Endothelial cell of umbilical vein (primary cell): ENCODE measurements around the gene TNS4. TPM values are rescaled to one million over a fixed set of nuclear protein-coding genes. Genes with fewer than 3 reads are reported as not detected.

Experiments used
- BruUV-seq: library from RNA; stranded (reverse); fragments of 400-500 nt; replicated peaks from 2 replicates; lab custom pipeline; 2021; lab: Mats Ljungman, UMichigan
- CTCF ChIA-PET: fragments of 300-600, 350-600 bp; sonication (Branson Sonifier 250); formaldehyde crosslinking; loops from one replicate; lab custom pipeline; 2021; ENCODE audit warnings: antibody characterized with exemption, inconsistent platforms; lab: Charles Lee
- POLR2A ChIA-PET: fragments of 300-600, 350-600 bp; sonication (Branson Sonifier 250); formaldehyde crosslinking; loops from one replicate; lab custom pipeline; 2021; ENCODE audit warnings: antibody characterized with exemption, inconsistent platforms; lab: Charles Lee
- DNase-seq: peaks from one replicate; pipeline ENCODE4 v3.0.0-alpha.2; 2011; ENCODE audit warnings: low read depth, low spot score
- FAIRE-seq: peaks from 2 replicates; lab custom pipeline; 2011; peaks lifted over from hg19 to GRCh38; lab: Jason Lieb, UNC
- H2AFZ ChIP-seq: 2 replicates; pipeline ENCODE4 v1.6.0; 2012; ENCODE audit warnings: low read depth, low read length, control low read depth, inconsistent platforms
- H3K27ac ChIP-seq: 2 replicates; pipeline ENCODE4 v1.5.1; 2011; ENCODE audit warnings: low read depth, mild to moderate bottlenecking, control low read depth, low read length, moderate library complexity; ENCODE audit not compliant: insufficient read depth
- H3K27me3 ChIP-seq, 2 experiments: 2 replicates each; pipeline versions ENCODE4 v1.6.0 to v1.6.1; 2011; ENCODE audit warnings: low read length in 2 of 2, mixed read lengths in 1 of 2; ENCODE audit not compliant: control insufficient read depth in 2 of 2, insufficient read depth in 2 of 2
- H3K36me3 ChIP-seq, 2 experiments: 2 replicates in 1 of 2; 3 replicates in 1 of 2; pipeline ENCODE4 v1.5.1; 2011; ENCODE audit warnings: low read length in 2 of 2, mild to moderate bottlenecking in 1 of 2, moderate library complexity in 1 of 2; ENCODE audit not compliant: control insufficient read depth in 2 of 2, insufficient read depth in 2 of 2; ENCODE audit errors: extremely low read depth in 1 of 2
- H3K4me1 ChIP-seq: 3 replicates; pipeline ENCODE4 v1.5.1; 2011; ENCODE audit warnings: mild to moderate bottlenecking, low read length; ENCODE audit not compliant: control insufficient read depth, insufficient read depth; ENCODE audit errors: extremely low read depth
- H3K4me2 ChIP-seq: 2 replicates; pipeline ENCODE4 v1.6.1; 2011; ENCODE audit warnings: low read length, control low read depth, mixed read lengths; ENCODE audit not compliant: insufficient read depth
- H3K4me3 ChIP-seq, 3 experiments: fragments of 200-600 bp in 1 of 3; sonication (generic), shearing (Covaris generic) in 1 of 3; replicated peaks in 1 of 3; 2 replicates each; pipeline ENCODE4 v1.5.1; 2011 to 2016; ENCODE audit warnings: control low read depth in 3 of 3, low read length in 3 of 3, mild to moderate bottlenecking in 2 of 3, inconsistent platforms in 1 of 3, low read depth in 1 of 3, moderate library complexity in 1 of 3; ENCODE audit not compliant: insufficient read depth in 1 of 3
- H3K79me2 ChIP-seq: 2 replicates; pipeline ENCODE4 v1.6.0; 2012; ENCODE audit warnings: low read length, inconsistent platforms; ENCODE audit not compliant: control insufficient read depth, insufficient read depth
- H3K9ac ChIP-seq: replicated peaks from 2 replicates; pipeline ENCODE3; 2011; ENCODE audit warnings: low read length, control low read depth; ENCODE audit not compliant: insufficient read depth; ENCODE audit errors: extremely low read depth
- H3K9me1 ChIP-seq: replicated peaks from 3 replicates; pipeline ENCODE4 v1.6.0; 2011; ENCODE audit warnings: mild to moderate bottlenecking, low read length; ENCODE audit not compliant: control insufficient read depth, insufficient read depth; ENCODE audit errors: extremely low read depth
- H3K9me3 ChIP-seq: replicated peaks from 2 replicates; pipeline ENCODE4 v1.5.1; 2012; ENCODE audit warnings: low read length, inconsistent platforms; ENCODE audit not compliant: control insufficient read depth, insufficient read depth
- H4K20me1 ChIP-seq: replicated peaks from 2 replicates; pipeline ENCODE3; 2011; ENCODE audit warnings: mild to moderate bottlenecking, low read length; ENCODE audit not compliant: control insufficient read depth, insufficient read depth; ENCODE audit errors: extremely low read depth
- CTCF ChIP-seq, 2 donors: IDR thresholded peaks; 1 replicate in 1 of 2; 2 replicates in 1 of 2; pipeline ENCODE4 v1.5.1; 2011; ENCODE audit warnings: low read length in 2 of 2, mild to moderate bottlenecking in 2 of 2, moderate library complexity in 2 of 2, control low read depth in 1 of 2, inconsistent platforms in 1 of 2, low read depth in 1 of 2; ENCODE audit not compliant: insufficient read depth in 1 of 2; ENCODE audit errors: extremely low read depth in 1 of 2
- EZH2 ChIP-seq: IDR thresholded peaks from 2 replicates; pipeline ENCODE4 v1.6.1; 2012; ENCODE audit warnings: borderline replicate concordance, low read depth, mild to moderate bottlenecking, moderate library complexity, low read length, inconsistent platforms; ENCODE audit not compliant: severe bottlenecking
- FOS ChIP-seq: IDR thresholded peaks from 2 replicates; pipeline ENCODE4 v1.6.1; 2011; ENCODE audit warnings: mild to moderate bottlenecking, low read length, moderate library complexity, borderline replicate concordance; ENCODE audit not compliant: insufficient read depth
- GATA2 ChIP-seq: IDR thresholded peaks from 2 replicates; pipeline ENCODE4 v1.7.0; 2011; ENCODE audit warnings: low read depth, mild to moderate bottlenecking, moderate library complexity, mixed read lengths, low read length; ENCODE audit not compliant: insufficient read length, insufficient read depth
- JUN ChIP-seq: IDR thresholded peaks from 2 replicates; pipeline ENCODE4 v1.6.1; 2011; ENCODE audit warnings: borderline replicate concordance, low read depth; ENCODE audit not compliant: insufficient read length, insufficient read depth
- MAX ChIP-seq: IDR thresholded peaks from 2 replicates; pipeline ENCODE4 v1.6.1; 2011; ENCODE audit not compliant: insufficient read depth, insufficient read length
- MYC ChIP-seq: IDR thresholded peaks from one replicate; pipeline ENCODE4 v1.6.1; 2011; ENCODE audit warnings: mild to moderate bottlenecking, low read depth, low read length
- POLR2A ChIP-seq: IDR thresholded peaks from 2 replicates; pipeline ENCODE4 v1.6.1; 2012; ENCODE audit warnings: low read depth, mild to moderate bottlenecking, control low read depth, low read length
- POLR2AphosphoS5 ChIP-seq: IDR thresholded peaks from 2 replicates; pipeline ENCODE4 v1.6.1; 2012; ENCODE audit warnings: low read depth, mild to moderate bottlenecking, control low read depth, low read length, moderate library complexity; ENCODE audit not compliant: insufficient read depth
- dilution Hi-C: fragments of 300-500 bp; cut with MboI; formaldehyde crosslinking; loops from one replicate; pipeline ENCODE4 v1.15.0; 2019; ENCODE audit warnings: low sequenced_read_pairs; ENCODE audit not compliant: extremely low pct_ligation_motif_present
- intact Hi-C: fragments of 100-400 bp; cut with micrococcal nuclease; formaldehyde crosslinking; loops from one replicate; pipeline ENCODE4 v1.10.0; 2022
- polyA plus RNA-seq, 4 experiments: library from polyadenylated mRNA; depleted of rRNA in 3 of 4; stranded (reverse) in 3 of 4; unstranded in 1 of 4; fragments of >200 nt; gene quantifications; 2 replicates each; pipeline versions ENCODE4 v1.2.1 to v1.2.3, GENCODE V29; 2011 to 2012; ENCODE audit warnings: missing spikeins in 1 of 4
- total RNA-seq: library from RNA; stranded (reverse); gene quantifications from 2 replicates; pipeline ENCODE4 v1.2.3, GENCODE V29; 2021

Gene TNS4
- total and polyA plus RNA-seq, 2 donors (not counting 3 experiments of a cell fraction or from before 2014, with no cell fraction given): not detected

GRCh38 chr17:40447148-40447644 is 54.2 kb downstream of the TNS4 start:
- Histone ChIP-seq H3K9me3 (no peaks in the 10 kb centered on the region), H3K4me1 (peaks cover 59% of the 10 kb centered on the region), H3K36me3 (peaks cover 4 to 7% of the 10 kb centered on the region in 2 experiments), H3K4me2 (peak overlapping the region; percentile 49), H3K4me3 (peak overlapping the region in 2 of 3 experiments; percentile 13 to 27), H4K20me1 (peaks cover 3% of the 10 kb centered on the region), H3K9me1 (no peaks in the 10 kb centered on the region), H3K9ac (no peak overlapping the region), H3K79me2 (peaks cover 80% of the 10 kb centered on the region), H2AFZ (no peak overlapping the region), H3K27ac (peak overlapping the region; percentile 38), H3K27me3 (no peaks in the 10 kb centered on the region)
- intact Hi-C loops: no loop called here
- no TSS peak for BruUV-seq
- ChIA-PET CTCF (interaction anchor here (1.0 to 6.8 kb wide), 12 partner anchors 9 to 113 kb away, joined by 3 to 48 read pairs (median 6); partner anchors contain the start of gene TOP2A), POLR2A (interaction anchor here (1.0 kb wide), 1 partner anchor 29 kb away, joined by 7 read pairs; no protein-coding TSS in a partner anchor)
- FAIRE-seq: peak; percentile 35
- TF ChIP-seq GATA2: no peak
- dilution Hi-C loops: no loop called here
- no peak for DNase-seq

GRCh38 chr17:40445751-40446468 is 55.5 kb downstream of the TNS4 start:
- no peak for TF ChIP-seq MYC
- TF ChIP-seq CTCF (IDR thresholded peaks at IDR 0.05; ENCODE audit: extremely low read depth in 1 of 2, insufficient read depth in 1 of 2, low read depth in 1 of 2, low read length in 2 of 2): no peak
- no peak for TF ChIP-seq POLR2AphosphoS5
- TF ChIP-seq JUN: no peak
- TF ChIP-seq FOS: no peak
- TF ChIP-seq MAX: no peak
- TF ChIP-seq EZH2: no peak
- no peak for TF ChIP-seq GATA2
- TF ChIP-seq POLR2A: no peak
- Histone ChIP-seq H3K27me3 (no peaks in the 10 kb centered on the region), H3K79me2 (peaks cover 69% of the 10 kb centered on the region), H3K9ac (peak overlapping the region; percentile 74), H4K20me1 (peaks cover 3% of the 10 kb centered on the region), H3K9me3 (no peaks in the 10 kb centered on the region), H3K4me1 (peaks cover 55% of the 10 kb centered on the region), H3K36me3 (peaks cover 3 to 4% of the 10 kb centered on the region in 2 experiments), H2AFZ (no peak overlapping the region), H3K4me2 (peak overlapping the region; percentile 92), H3K9me1 (no peaks in the 10 kb centered on the region), H3K4me3 (peak overlapping the region; percentile 49 to 92 (median 51)), H3K27ac (peak overlapping the region; percentile 77)
- no TSS peak for BruUV-seq
- ChIA-PET POLR2A (interaction anchor here (1.2 kb wide), 1 partner anchor 87 kb away, joined by 5 read pairs; no protein-coding TSS in a partner anchor), CTCF (interaction anchor here (1.0 to 8.1 kb wide), 8 partner anchors 28 to 1217 kb away, joined by 3 to 143 read pairs (median 34); partner anchors contain the start of gene TOP2A)
- DNase-seq (no peak), FAIRE-seq (peak; percentile 15)
- dilution Hi-C loops: no loop called here
- intact Hi-C loops: no loop called here
